Measurements from ENCODE around the gene RBMS1. TPM values are rescaled to one million over a fixed set of nuclear protein-coding genes. Genes with fewer than 3 reads are reported as not detected.

Gene RBMS1
- total RNA-seq, 4 donors from 2014 or later: 13.5 to 31.6 (median 23.0) TPM

- Histone ChIP-seq H3K4me1 (peaks cover 17 to 44% (median 19%) of the 10 kb centered on the region in 4 donors), H3K9me3 (no peaks in the 10 kb centered on the region), H3K36me3 (no peaks in the 10 kb centered on the region), H3K27ac (peak overlapping the region; percentile 45 to 80 (median 69)), H3K27me3 (no peaks in the 10 kb centered on the region), H3K4me3 (no peak overlapping the region)
- no peak for TF ChIP-seq EP300 (IDR thresholded peaks at IDR 0.05; ENCODE audit: low read depth)
- in situ Hi-C loops (cut with MboI; ENCODE audit: low pct_ligation_motif_present in 1 of 4, low pct_unique_long_range_greater_than_20kb in 1 of 4, low sequenced_read_pairs in 3 of 4) (no loop called here), intact Hi-C loops (cut with DNase I; ENCODE audit: low total_unique reads) (no loop called here)
- WGBS, 2 donors (ENCODE audit: low coverage in 1 of 2): 75 to 94% methylated on average over 2 to 6 of the region's 6 CpGs
- DNase-seq: no peak
Measured at GRCh38 chr2:160469164-160469563, 24.4 kb downstream of the RBMS1 start.

- Histone ChIP-seq H3K36me3 (no peaks in the 10 kb centered on the region), H3K27ac (no peak overlapping the region), H3K9me3 (no peaks in the 10 kb centered on the region), H3K4me3 (no peak overlapping the region), H3K27me3 (no peaks in the 10 kb centered on the region), H3K4me1 (peaks cover 7 to 25% (median 9%) of the 10 kb centered on the region in 4 donors)
- TF ChIP-seq EP300 (IDR thresholded peaks at IDR 0.05; ENCODE audit: low read depth): no peak
- TF ChIP-seq CTCF (IDR thresholded peaks at IDR 0.05): no peak
- no peak for TF ChIP-seq POLR2A (IDR thresholded peaks at IDR 0.05)
- TF ChIP-seq POLR2AphosphoS5 (IDR thresholded peaks at IDR 0.05): no peak
- in situ Hi-C loops (cut with MboI; ENCODE audit: low pct_ligation_motif_present in 1 of 4, low pct_unique_long_range_greater_than_20kb in 1 of 4, low sequenced_read_pairs in 3 of 4) (no loop called here), intact Hi-C loops (cut with DNase I; ENCODE audit: low total_unique reads) (no loop called here)
- 78 to 85% methylated on average over 5 to 6 of the region's 6 CpGs for WGBS, 2 donors (ENCODE audit: low coverage in 1 of 2)
- DNase-seq: no peak
Measured at GRCh38 chr2:160467086-160467485, 26.5 kb downstream of the RBMS1 start.

GRCh38 chr2:160465406-160465805 lies 28.2 kb downstream of the RBMS1 start:
- TF ChIP-seq CTCF (IDR thresholded peaks at IDR 0.05) (no peak), EP300 (IDR thresholded peaks at IDR 0.05; ENCODE audit: low read depth) (no peak), POLR2A (IDR thresholded peaks at IDR 0.05) (no peak)
- no peak overlapping the region for H3K4me3 ChIP-seq
- in situ Hi-C loops (cut with MboI; ENCODE audit: low pct_ligation_motif_present in 1 of 4, low pct_unique_long_range_greater_than_20kb in 1 of 4, low sequenced_read_pairs in 3 of 4): no loop called here
- H3K9me3 ChIP-seq: no peaks in the 10 kb centered on the region
- intact Hi-C loops (cut with DNase I; ENCODE audit: low total_unique reads): no loop called here
- H3K27me3 ChIP-seq: no peaks in the 10 kb centered on the region
- peaks cover 4 to 20% (median 7%) of the 10 kb centered on the region in 4 donors for H3K4me1 ChIP-seq
- DNase-seq: no peak
- peak overlapping the region in 2 of 4 donors; percentile 4 to 9 for H3K27ac ChIP-seq
- WGBS, 2 donors (ENCODE audit: low coverage in 1 of 2): 83 to 100% methylated on average over 1 to 3 of the region's 3 CpGs
- no peaks in the 10 kb centered on the region for H3K36me3 ChIP-seq

GRCh38 chr2:160465002-160465401 lies 28.6 kb downstream of the RBMS1 start:
- Histone ChIP-seq H3K4me3 (no peak overlapping the region), H3K27ac (peak overlapping the region in 1 of 4 donors; percentile 4), H3K36me3 (no peaks in the 10 kb centered on the region), H3K4me1 (peaks cover under 1 to 20% (median 5%) of the 10 kb centered on the region in 4 donors), H3K27me3 (no peaks in the 10 kb centered on the region), H3K9me3 (no peaks in the 10 kb centered on the region)
- no peak for TF ChIP-seq POLR2A (IDR thresholded peaks at IDR 0.05)
- no peak for TF ChIP-seq CTCF (IDR thresholded peaks at IDR 0.05)
- no peak for TF ChIP-seq EP300 (IDR thresholded peaks at IDR 0.05; ENCODE audit: low read depth)
- TF ChIP-seq POLR2AphosphoS5 (IDR thresholded peaks at IDR 0.05): no peak
- 80 to 85% methylated on average over 2 of the region's 2 CpGs for WGBS, 2 donors (ENCODE audit: low coverage in 1 of 2)
- in situ Hi-C loops (cut with MboI; ENCODE audit: low pct_ligation_motif_present in 1 of 4, low pct_unique_long_range_greater_than_20kb in 1 of 4, low sequenced_read_pairs in 3 of 4) (no loop called here), intact Hi-C loops (cut with DNase I; ENCODE audit: low total_unique reads) (no loop called here)
- no peak for DNase-seq

GRCh38 chr2:160464017-160464416 lies 29.6 kb downstream of the RBMS1 start:
- Histone ChIP-seq H3K4me3 (no peak overlapping the region), H3K27ac (no peak overlapping the region), H3K9me3 (no peaks in the 10 kb centered on the region), H3K36me3 (no peaks in the 10 kb centered on the region), H3K27me3 (no peaks in the 10 kb centered on the region), H3K4me1 (peaks cover 0 to 17% (median under 1%) of the 10 kb centered on the region in 4 donors)
- no peak for TF ChIP-seq EP300 (IDR thresholded peaks at IDR 0.05; ENCODE audit: low read depth)
- no peak for TF ChIP-seq CTCF (IDR thresholded peaks at IDR 0.05)
- TF ChIP-seq POLR2A (IDR thresholded peaks at IDR 0.05): no peak
- TF ChIP-seq POLR2AphosphoS5 (IDR thresholded peaks at IDR 0.05): no peak
- intact Hi-C loops (cut with DNase I; ENCODE audit: low total_unique reads) (no loop called here), in situ Hi-C loops (cut with MboI; ENCODE audit: low pct_ligation_motif_present in 1 of 4, low pct_unique_long_range_greater_than_20kb in 1 of 4, low sequenced_read_pairs in 3 of 4) (no loop called here)
- WGBS, 2 donors (ENCODE audit: low coverage in 1 of 2): 80 to 100% methylated on average over 1 to 2 of the region's 2 CpGs
- DNase-seq: no peak
